GM21447 (cell line): ENCODE measurements around the gene B3GALT5.

Experiments
- ATAC-seq: cut with Tn5 transposase; IDR thresholded peaks from one replicate; pipeline ENCODE4 v1.9.1; 2021; ENCODE audit not compliant: unreplicated experiment

The B3GALT5 gene

GRCh38 chr21:39602793-39603192 lies 9.9 kb upstream of the B3GALT5 start:
- no peak for ATAC-seq

- no peak for ATAC-seq
Measured at GRCh38 chr21:39604951-39605350, 7.8 kb upstream of the B3GALT5 start.

GRCh38 chr21:39610703-39611102 lies 2.0 kb upstream of the B3GALT5 start:
- ATAC-seq, result no peak

- no peak for ATAC-seq
Measured at GRCh38 chr21:39611551-39612190, 1.1 kb upstream of the B3GALT5 start.

GRCh38 chr21:39613041-39613934 lies 548 bp downstream of the B3GALT5 start:
- ATAC-seq, result no peak

GRCh38 chr21:39616211-39616772 lies 3.6 kb downstream of the B3GALT5 start:
- no peak for ATAC-seq

GRCh38 chr21:39620856-39621255 lies 8.1 kb downstream of the B3GALT5 start:
- ATAC-seq, result no peak

- ATAC-seq, result no peak
Measured at GRCh38 chr21:39625211-39625895, 12.6 kb downstream of the B3GALT5 start.

GRCh38 chr21:39628385-39628784 lies 15.6 kb downstream of the B3GALT5 start:
- no peak for ATAC-seq

GRCh38 chr21:39630191-39630591 lies 17.5 kb downstream of the B3GALT5 start:
- no peak for ATAC-seq

GRCh38 chr21:39630827-39631226 lies 18.1 kb downstream of the B3GALT5 start:
- no peak for ATAC-seq

GRCh38 chr21:39631842-39632562 lies 19.3 kb downstream of the B3GALT5 start:
- no peak for ATAC-seq

- no peak for ATAC-seq
Measured at GRCh38 chr21:39632796-39633442, 20.2 kb downstream of the B3GALT5 start.

- ATAC-seq, result no peak
Measured at GRCh38 chr21:39633770-39634181, 21.0 kb downstream of the B3GALT5 start.

- ATAC-seq, result no peak
Measured at GRCh38 chr21:39634507-39634906, 21.8 kb downstream of the B3GALT5 start.

- ATAC-seq, result no peak
Measured at GRCh38 chr21:39637197-39637970, 24.6 kb downstream of the B3GALT5 start.

- no peak for ATAC-seq
Measured at GRCh38 chr21:39637971-39638240, 25.2 kb downstream of the B3GALT5 start.

GRCh38 chr21:39638281-39638680 lies 25.5 kb downstream of the B3GALT5 start:
- no peak for ATAC-seq

GRCh38 chr21:39640754-39641153 lies 28.0 kb downstream of the B3GALT5 start:
- no peak for ATAC-seq
